Urinary bladder (tissue), 4 donors: Measurements from ENCODE around the gene SHISA4. TPM values are rescaled to one million over a fixed set of nuclear protein-coding genes. Genes with fewer than 3 reads are reported as not detected.
"Not testable (repeated sequence)": the region's sequence is repeated elsewhere in the genome, so short reads cannot be mapped to it uniquely, and the experiment has no call there.

Experiments used
- DNase-seq: peaks from one replicate; pipeline ENCODE4 v3.0.0-alpha.2; 2015; ENCODE audit errors: extremely low spot score
- H3K27ac ChIP-seq: one replicate; pipeline ENCODE4 v1.5.1; 2013; ENCODE audit warnings: low read depth, mild to moderate bottlenecking, moderate library complexity
- H3K36me3 ChIP-seq: one replicate; pipeline ENCODE4 v1.6.1; 2013; ENCODE audit warnings: mild to moderate bottlenecking, moderate library complexity; ENCODE audit not compliant: insufficient read depth
- H3K4me1 ChIP-seq: one replicate; pipeline ENCODE4 v1.6.1; 2013; ENCODE audit warnings: mild to moderate bottlenecking, moderate library complexity; ENCODE audit not compliant: insufficient read depth
- H3K4me3 ChIP-seq: one replicate; pipeline ENCODE4 v1.5.1; 2013; ENCODE audit warnings: low read depth, low read length
- WGBS: extraction: QIAGEN DNeasy Blood & Tissue Kit; methylation state at CpG from one replicate; pipeline ENCODE4 v1.1.7; 2013; 5-methylcytosine and 5-hydroxymethylcytosine counted together
- polyA plus RNA-seq: library from polyadenylated mRNA; stranded (reverse); fragments of 200-250 nt; gene quantifications from one replicate; pipeline ENCODE4 v1.2.3, GENCODE V29; 2013
- total RNA-seq: library from RNA; depleted of rRNA; stranded (reverse); fragments of >200 nt; gene quantifications from one replicate; pipeline ENCODE4 v1.2.3, GENCODE V29; 2014
- donor health status: healthy with polysubstance abuse.
- donor health status: healthy.

SHISA4 gene
- total and polyA plus RNA-seq, 2 donors = 10.1 to 32.7 TPM

DNA sequence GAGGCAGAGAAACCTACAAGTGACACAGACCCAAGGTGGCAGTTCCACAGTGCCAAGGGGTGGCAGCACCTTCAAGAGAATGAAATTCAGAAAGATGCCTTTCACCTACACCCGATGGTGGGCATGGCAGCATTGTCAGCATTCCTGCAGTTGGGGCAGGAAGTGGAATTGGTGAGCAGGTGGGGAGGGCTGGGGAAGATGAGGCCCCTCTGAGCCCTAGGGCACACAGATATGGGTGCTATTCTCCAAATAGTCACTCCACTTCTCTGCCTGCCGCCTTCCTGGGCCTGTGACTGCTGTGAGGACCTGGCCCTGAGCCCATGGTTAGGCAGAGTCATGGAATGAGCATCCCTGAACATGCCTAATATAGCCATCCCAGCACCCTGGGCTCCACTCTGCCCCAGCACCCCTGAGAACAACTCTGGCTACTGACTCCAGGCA lies 8.3 kb downstream of the SHISA4 start:
- Histone ChIP-seq H3K36me3 (no peaks in the 10 kb centered on the region), H3K4me1 (no peaks in the 10 kb centered on the region), H3K27ac (no peak overlapping the region), H3K4me3 (no peak overlapping the region)
- no peak for DNase-seq
- WGBS = 36% methylated on average over 2 of the region's 2 CpGs

DNA sequence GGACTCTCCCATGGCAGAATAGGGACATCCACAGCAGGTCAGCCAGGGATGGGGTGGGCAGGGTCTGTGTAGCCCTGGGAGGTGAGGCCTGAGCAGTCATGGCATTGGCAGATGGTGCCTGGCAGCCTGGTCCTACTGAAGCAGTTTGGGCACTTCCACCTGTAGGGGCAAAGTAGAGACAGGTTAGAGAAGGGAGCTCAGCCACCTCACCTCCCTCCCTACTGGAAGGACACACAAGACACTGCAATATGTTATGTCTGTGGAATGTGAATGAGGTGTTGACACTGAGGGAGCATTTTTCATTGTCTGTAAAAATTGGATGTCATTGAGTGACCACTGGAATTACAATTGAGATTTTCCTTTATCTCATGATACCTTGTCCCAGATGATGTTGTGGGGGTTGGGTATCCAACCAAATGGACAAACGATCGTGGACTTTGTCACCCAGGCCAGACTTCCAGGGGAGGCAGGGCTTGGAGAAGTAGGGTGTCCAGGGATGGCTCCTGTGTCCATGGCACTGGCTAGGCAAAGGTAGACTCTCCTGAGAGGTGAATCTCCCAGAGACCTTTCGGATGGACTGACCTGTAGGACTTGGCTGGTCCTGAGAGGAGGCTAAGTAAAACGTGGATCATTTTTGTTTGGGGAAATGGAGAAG lies 9.7 kb downstream of the SHISA4 start:
- Histone ChIP-seq H3K4me1 (no peaks in the 10 kb centered on the region), H3K4me3 (no peak overlapping the region), H3K27ac (no peak overlapping the region), H3K36me3 (no peaks in the 10 kb centered on the region)
- WGBS = 66% methylated on average over 4 of the region's 4 CpGs
- DNase-seq = no peak

DNA sequence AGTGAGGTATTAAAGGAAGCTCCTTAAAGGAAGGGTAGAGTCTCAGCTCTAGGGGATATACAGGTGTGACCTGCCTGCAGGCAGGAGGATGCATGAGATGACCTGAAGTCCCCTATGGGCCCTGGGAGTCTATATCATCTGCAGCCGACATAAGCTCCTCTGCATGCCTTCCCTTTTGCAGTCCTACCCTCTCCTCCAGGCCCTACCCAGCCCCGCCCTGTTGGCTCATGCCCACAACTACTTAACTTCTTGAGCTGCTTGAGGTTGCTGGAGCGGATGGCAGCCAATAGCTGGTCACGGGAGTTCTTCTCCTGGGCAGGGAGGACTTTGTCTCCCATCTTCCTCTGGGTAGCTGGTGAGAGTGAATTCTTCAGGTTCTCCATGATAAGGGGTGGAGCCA lies 10.3 kb downstream of the SHISA4 start:
- no peak for DNase-seq
- Histone ChIP-seq H3K4me3 (no peak overlapping the region), H3K4me1 (no peaks in the 10 kb centered on the region), H3K36me3 (no peaks in the 10 kb centered on the region), H3K27ac (no peak overlapping the region)
- 46% methylated on average over 4 of the region's 4 CpGs for WGBS

DNA sequence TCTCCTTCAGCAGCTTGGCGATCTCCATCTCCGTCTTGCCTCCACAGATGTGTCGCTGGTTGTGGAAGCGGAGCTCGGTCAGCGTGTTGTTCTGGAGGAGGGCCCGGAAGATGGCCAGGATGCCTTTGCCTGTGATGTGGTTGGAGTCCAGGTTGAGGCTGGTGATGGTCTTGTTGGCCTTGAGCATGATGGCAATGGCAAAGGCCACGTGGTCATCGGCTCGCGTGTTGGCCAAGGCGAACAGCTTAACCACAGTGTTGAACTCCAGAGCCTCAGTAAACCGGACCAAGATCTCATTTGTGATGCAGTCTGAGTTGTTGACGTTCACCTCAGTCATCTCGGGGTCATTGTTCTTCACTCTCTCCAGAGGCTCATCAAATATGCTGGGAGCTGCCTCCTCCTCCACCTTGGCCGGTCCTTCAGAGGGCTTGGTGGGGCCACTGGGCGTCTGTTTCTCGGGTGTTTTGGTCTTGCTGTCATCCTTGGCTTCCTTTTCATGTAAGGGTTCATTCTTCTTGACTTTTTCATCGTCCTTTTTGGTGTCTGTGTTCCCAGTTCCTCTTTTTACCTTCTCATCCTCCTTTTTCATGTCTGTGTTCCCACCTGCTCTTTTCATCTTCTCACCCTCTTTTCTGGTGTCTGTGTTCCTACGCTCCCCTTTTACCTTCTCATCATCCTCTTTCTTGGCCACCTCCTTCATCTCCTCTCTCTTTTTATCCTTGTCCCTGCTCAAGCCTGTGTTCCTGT lies 11.2 kb downstream of the SHISA4 start:
- Histone ChIP-seq H3K4me3 (no peak overlapping the region), H3K36me3 (no peaks in the 10 kb centered on the region), H3K4me1 (no peaks in the 10 kb centered on the region), H3K27ac (no peak overlapping the region)
- WGBS = 89% methylated on average over 20 of the region's 20 CpGs
- DNase-seq = no peak

DNA sequence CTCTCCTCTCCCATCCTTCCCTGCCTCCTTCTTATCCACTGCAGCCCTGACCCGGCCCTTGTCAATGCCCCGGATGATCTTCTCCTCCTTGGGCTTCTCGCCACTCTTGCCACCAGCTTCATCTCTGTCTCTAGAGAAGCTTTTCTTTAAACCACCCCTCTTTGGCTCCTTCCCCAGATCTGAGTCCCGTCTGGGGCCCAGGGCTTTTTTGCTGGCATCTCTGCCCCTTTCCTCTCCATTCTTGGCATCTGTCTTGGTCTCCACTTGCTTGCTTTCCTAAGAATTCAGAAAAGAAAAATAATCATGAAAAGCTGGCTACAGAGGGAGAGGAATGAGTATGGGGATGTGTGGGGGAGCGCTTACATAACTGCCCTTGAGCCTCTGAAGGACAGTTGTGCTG lies 11.8 kb downstream of the SHISA4 start:
- Histone ChIP-seq H3K36me3 (no peaks in the 10 kb centered on the region), H3K27ac (no peak overlapping the region), H3K4me1 (no peaks in the 10 kb centered on the region), H3K4me3 (no peak overlapping the region)
- no peak for DNase-seq
- WGBS = 56% methylated on average over 5 of the region's 5 CpGs

DNA sequence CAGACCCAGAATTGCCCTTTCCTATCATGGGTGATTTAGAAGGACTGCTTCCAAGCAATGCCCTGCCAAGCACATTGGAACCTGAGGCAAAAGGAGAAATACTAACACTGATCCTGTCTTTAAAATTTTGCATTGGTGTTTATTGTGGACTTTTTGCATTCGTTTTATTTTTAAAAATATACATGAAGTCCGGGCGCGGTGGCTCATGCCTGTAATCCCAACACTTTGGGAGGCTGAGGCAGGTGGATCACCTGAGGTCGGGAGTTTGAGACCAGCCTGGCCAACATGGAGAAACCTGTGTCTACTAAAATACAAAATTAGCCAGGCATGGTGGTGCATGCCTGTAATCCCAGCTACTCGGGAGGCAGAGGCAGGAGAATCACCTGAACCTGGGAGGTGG lies 12.3 kb downstream of the SHISA4 start:
- DNase-seq, H3K4me1 ChIP-seq, H3K27ac ChIP-seq, H3K36me3 ChIP-seq, H3K4me3 ChIP-seq: not testable (repeated sequence)
- 81% methylated on average over 6 of the region's 6 CpGs for WGBS

DNA sequence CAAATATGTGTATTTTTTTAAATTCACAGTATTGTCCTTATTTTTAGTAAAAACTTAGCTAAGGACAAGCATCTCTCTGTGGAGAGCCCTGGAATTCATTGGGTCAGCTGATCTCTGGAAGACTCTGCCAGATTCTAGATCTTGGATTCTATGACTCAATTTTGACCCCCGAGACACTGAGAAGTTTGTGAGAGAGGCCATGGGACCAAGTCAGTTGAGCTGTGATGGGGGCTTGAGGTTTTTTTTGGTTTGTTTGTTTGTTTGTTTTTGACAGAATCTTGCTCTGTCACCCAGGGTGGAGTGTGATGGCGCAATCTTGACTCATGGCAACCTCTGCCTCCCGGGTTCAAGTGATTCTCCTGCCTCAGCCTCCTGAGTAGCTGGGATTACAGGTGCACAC lies 13.5 kb downstream of the SHISA4 start:
- Histone ChIP-seq H3K36me3 (no peaks in the 10 kb centered on the region), H3K27ac (no peak overlapping the region), H3K4me1 (no peaks in the 10 kb centered on the region), H3K4me3 (no peak overlapping the region)
- WGBS = 68% methylated on average over 3 of the region's 3 CpGs
- DNase-seq = no peak

DNA sequence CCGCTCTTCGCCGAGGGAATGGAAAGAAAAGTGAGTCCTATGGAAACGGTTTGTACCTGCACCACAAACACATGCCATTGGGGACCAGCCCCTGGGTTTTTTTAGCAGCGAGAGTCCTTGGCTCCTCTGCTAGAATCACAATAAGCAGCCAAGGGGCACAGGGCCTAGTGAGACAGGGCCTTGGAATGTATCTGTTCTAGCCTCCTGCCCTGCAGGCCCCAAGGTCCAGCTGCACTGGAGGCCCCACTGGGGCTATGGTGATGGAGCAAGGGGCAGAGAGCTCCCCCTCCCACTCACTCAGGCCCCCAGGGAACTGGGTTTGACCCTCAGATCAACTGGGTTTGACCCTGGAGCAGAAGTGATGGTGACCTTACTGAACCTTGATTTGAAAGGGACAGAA lies 14.4 kb downstream of the SHISA4 start:
- no peaks in the 10 kb centered on the region for H3K36me3 ChIP-seq
- H3K27ac ChIP-seq = peak overlapping the region; percentile 71
- no peak overlapping the region for H3K4me3 ChIP-seq
- DNase-seq = no peak
- H3K4me1 ChIP-seq = no peaks in the 10 kb centered on the region
- WGBS = 50% methylated on average over 5 of the region's 5 CpGs

DNA sequence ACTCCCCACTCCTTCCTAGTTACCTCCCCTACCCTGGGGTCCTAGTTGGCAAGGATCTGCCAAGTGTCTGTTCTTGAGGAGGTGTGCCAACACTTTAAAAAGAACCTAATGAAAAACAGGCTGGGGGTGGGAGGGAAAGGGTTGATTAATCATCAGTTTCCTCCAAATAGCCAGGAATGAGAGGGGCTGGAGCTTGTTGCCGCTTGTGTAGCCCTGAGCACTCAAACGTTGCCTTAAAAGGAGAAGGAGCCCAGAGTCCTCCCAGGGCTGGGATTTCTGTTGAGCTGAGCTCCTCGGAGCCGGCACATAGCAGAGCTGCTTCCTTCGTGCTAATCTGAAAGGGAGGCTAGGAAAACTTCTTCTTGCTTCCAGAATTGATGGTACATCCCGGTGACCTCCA lies 15.9 kb downstream of the SHISA4 start:
- no peak for DNase-seq
- 19% methylated on average over 6 of the region's 6 CpGs for WGBS
- Histone ChIP-seq H3K4me3 (no peak overlapping the region), H3K27ac (peak overlapping the region; percentile 91), H3K4me1 (no peaks in the 10 kb centered on the region), H3K36me3 (no peaks in the 10 kb centered on the region)

DNA sequence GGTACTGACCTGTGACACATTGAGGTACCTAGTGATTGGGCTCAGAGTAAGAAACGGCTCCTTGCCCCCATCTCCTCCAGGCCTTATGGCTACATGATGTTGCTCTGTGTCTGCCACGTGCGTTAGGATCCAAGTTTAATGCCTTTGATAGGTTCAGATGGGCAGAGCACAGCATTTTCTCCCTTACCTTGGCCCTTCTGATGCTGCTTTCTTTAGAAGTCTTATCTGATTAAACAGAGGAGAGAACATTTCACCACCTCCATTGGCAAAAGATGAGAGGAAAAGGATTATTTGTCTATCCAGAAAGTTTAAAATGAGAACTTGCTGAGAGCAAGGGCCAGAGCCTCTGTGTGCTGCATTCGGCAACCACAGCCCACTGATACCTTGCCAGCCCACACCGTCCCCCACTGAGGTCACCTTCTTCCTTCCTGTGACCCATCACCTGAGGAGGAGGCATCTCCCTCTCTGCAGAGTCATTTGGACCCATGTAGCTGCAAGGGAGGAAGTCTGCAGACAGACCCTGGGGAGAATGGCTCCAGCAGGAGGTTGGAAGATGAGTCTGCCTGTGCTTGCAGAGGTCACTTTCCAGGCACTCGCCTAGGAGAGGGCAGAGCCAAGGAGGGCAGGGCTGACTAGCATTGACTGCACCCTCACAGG lies 16.7 kb downstream of the SHISA4 start:
- no peaks in the 10 kb centered on the region for H3K4me1 ChIP-seq
- peak overlapping the region; percentile 91 for H3K27ac ChIP-seq
- no peak overlapping the region for H3K4me3 ChIP-seq
- H3K36me3 ChIP-seq = no peaks in the 10 kb centered on the region
- WGBS = 44% methylated on average over 6 of the region's 6 CpGs
- no peak for DNase-seq

DNA sequence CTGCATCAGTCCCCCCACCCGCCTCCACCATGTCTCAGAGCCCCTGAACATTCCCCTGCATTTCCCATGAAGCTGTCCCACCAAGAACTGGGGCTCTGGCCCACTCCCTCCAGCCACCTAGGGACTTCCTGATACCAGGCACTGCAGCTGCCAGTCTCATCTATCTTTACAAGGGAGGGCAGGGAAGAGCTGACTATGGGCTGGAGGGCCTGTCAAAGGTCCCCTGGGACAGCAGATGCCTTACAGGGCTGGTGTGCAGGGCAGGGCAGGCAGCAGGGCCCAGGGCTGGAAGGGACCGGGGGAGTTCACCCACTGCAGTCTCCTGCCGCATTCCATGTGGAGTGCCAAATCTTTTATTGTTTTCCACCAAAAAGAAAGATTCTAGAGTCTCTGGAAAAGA lies 17.6 kb downstream of the SHISA4 start:
- no peak for DNase-seq
- Histone ChIP-seq H3K4me3 (no peak overlapping the region), H3K36me3 (no peaks in the 10 kb centered on the region), H3K27ac (peak overlapping the region; percentile 82), H3K4me1 (no peaks in the 10 kb centered on the region)
- WGBS = 67% methylated on average over 3 of the region's 3 CpGs

DNA sequence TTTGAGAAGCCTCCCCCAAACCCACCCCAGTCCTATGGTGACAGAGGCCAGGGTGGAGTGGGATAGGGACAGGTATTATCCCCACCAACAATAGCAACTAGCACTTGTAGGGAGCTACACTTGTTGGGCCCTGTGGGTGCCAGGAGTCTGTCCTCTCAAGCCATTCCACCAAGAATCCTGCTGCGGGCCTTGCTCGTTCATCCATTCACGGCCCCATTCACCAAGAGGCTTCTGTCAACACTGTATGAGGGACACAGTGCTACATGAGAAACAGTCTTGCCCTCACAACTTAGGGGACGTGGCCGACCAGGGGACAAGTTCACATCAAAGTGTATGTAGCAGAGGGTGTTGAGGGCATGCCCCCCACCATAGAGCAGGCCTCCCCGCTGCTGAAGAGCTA lies 18.9 kb downstream of the SHISA4 start:
- Histone ChIP-seq H3K4me1 (no peaks in the 10 kb centered on the region), H3K36me3 (no peaks in the 10 kb centered on the region), H3K27ac (peak overlapping the region; percentile 30), H3K4me3 (no peak overlapping the region)
- DNase-seq = no peak
- WGBS = 58% methylated on average over 6 of the region's 6 CpGs

DNA sequence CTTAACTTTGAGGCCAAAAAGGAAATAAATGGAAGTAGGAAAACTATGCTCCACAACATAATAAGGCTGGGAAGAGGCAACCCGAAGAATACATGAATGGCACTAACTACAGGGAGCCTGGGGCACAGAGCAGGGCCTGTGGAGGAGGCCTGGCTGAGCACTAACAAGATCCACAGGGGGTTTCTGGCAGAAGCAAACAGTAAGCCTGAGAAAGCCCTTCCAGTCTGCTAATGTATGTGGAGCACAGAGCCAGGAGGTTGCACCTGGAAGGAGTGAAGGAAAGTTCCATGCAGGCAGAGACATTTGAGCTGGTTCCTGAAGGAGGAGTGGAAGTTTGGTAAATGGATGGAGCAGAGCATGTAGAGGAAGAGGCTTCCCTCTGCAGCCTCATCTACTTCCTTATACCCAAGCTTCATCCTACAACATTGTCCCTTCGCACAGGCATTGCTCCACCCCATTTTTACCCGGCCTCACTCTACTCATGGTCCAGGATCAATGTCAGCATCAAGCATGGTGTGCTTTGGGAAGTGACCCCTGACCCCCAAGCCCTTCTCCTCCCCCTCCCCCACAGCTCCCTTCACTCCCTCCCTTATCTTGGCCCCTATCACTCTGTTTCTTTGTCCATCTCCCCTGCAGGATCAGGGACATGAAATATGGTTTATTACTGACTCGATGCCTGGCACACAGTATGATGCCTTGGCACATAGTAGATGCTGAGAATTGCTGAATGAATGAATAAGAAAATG lies 23.3 kb downstream of the SHISA4 start:
- no peaks in the 10 kb centered on the region for H3K36me3 ChIP-seq
- 51% methylated on average over 4 of the region's 4 CpGs for WGBS
- DNase-seq = no peak
- H3K4me1 ChIP-seq = no peaks in the 10 kb centered on the region
- H3K4me3 ChIP-seq = no peak overlapping the region
- no peak overlapping the region for H3K27ac ChIP-seq
